Central memory CD4-positive, alpha-beta T cell (primary cell): ENCODE data around the gene KCTD20.
"Not testable (repeated sequence)": the region's sequence is repeated elsewhere in the genome, so short reads cannot be mapped to it uniquely, and the experiment has no call there.

ENCODE experiments used
- DNase-seq: peaks from one replicate; pipeline ENCODE4 v3.0.0; 2022

Gene KCTD20

DNA sequence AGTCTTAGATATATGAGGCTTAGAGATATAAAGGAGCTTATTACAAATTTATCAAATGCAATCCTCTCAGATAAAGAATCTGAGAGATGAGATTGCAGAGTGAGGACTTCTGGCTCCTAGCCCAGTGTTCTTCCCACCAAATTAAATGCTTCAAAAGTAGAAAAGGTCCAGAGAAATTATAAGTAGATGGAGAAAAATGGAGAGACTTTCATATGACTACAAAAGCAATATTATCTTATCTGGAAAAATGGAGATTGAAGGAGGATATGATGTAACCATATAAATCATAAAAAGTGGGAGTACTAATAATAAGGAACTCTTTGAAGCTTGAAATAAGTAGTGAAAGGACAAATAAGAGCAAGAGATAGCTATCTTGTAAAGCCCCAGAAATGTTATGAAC, 2.8 kb downstream of the KCTD20 start:
- no peak for DNase-seq

DNA sequence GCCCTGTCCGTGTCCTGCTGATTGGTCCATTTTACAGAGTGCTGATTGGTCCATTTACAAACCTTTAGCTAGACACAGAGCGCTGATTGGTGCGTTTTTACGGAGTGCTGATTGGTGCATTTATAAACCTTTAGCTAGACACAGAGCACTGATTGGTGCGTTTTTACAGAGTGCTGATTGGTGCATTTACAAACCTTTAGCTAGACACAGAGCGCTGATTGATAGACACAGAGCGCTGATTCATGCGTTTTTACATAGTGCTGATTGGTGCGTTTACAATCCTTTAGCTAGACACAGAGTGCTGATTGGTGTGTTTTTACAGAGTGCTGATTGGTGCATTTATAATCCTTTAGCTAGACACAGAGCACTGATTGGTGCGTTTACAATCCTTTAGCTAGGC, 6.4 kb downstream of the KCTD20 start:
- not testable (repeated sequence) for DNase-seq

DNA sequence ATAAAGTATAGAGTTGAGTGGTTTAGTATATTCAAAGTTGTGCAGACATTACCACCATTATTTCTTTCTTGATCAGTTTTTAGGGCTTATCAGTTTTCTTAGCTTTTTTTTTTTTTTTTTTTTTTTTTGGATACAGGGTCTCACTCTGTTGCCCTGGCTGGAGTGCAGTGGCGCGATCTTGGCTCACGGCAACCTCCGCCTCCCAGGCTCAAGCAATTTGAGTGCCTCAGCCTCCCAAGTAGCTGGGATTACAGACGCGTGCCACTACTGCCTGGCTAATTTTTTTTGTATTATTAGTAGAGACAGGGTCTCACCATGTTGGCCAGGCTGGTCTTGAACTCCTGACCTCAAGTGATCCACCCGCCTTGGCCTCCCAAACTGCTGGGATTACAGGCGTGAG, 10.1 kb downstream of the KCTD20 start:
- not testable (repeated sequence) for DNase-seq

DNA sequence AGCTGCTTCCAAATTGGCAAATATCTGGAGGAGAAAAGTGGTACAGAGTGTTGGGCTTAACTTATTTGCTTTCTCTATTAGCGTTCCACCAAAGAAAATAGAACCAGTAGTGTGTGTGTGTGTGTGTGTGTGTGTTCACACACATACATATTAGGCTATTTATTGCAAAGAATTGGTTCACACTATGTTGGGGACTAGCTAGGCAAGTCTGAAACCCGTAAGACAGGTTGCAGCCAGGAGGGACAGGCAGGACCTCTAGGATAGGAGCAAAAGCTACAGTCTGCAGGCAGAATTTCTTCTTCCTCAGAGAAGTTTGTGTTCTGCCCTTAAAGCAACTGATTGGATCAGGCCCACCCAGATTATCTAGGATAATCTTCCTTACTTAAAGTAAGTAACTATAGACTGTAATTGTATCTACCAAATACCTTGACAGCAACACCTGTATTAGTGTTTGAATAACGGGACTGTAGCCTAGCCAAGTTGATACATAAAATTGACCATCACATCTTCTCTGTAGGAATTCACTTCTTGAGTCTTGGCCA, 12.8 kb downstream of the KCTD20 start:
- no peak for DNase-seq

DNA sequence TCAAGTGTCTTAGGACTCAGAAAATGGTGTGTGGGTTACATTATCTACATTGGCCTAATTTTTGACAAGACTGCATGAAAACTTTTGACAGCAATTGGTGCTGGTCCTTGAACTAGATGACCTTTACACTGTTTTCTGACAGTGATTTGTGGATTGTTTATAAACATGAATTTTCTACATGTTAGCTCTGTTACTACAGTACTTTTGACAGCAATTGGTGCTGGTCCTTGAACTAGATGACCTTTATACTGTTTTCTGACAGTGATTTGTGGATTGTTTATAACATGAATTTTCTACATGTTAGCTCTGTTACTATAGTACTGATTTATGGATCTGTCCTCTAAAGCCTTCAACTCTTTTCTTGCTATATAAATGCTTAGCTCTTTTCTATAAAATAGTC, 16.7 kb downstream of the KCTD20 start:
- DNase-seq: no peak

DNA sequence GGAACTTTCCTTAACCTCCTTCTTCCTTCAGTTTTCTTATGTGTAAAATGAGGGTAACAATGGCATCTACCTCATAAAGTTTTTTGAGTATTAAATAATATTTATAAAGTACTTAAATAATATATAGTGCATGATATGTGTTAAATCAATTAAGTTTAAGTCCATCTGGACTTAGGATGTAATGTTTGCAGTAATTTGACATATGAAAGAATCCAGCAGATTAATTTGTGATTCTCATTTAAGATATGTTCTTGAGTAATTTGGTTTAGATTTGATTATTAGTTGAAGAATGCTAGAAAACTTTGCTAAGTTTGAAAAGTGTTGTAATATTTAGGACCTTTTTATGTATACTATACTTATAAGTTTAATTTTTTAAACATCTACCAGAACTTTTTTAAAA, 18.1 kb downstream of the KCTD20 start:
- DNase-seq: no peak

DNA sequence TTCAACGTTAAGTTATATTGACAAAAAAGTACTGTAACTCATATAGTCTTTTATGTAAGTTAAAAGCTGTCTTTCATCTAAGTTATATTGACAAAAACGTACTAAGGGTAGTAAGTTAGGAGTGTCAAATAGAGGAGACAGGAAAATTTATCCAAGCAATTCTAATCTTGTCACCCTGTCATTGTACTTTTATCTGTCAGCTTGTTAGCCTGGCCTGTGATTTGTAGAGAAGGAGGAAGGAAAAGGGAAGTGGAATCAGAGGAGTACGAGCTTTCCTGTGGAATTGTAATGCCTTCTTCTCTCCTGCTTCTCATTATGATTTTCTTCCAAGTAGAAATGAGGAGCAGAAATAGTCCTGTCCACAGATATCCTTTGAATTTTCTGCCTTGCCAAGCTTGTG, 18.8 kb downstream of the KCTD20 start:
- no peak for DNase-seq

DNA sequence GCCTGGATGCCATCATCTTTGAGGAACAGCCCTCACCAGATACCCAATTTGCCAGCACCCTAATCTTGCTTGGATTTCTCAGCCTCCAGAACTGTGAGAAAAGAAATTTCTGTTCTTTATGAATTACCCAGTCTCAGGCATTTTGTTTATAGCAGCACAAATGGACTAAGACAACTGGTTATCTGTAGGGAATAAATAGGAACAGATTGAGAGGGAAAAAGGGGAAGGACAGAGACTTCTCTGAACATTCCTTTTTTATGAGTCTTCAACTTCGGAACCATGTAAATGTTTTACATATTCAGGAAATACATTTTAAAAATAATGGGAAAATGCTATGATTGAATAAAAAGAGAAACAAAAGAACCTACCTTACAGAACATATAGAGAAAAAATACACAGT, 20.9 kb downstream of the KCTD20 start:
- no peak for DNase-seq

DNA sequence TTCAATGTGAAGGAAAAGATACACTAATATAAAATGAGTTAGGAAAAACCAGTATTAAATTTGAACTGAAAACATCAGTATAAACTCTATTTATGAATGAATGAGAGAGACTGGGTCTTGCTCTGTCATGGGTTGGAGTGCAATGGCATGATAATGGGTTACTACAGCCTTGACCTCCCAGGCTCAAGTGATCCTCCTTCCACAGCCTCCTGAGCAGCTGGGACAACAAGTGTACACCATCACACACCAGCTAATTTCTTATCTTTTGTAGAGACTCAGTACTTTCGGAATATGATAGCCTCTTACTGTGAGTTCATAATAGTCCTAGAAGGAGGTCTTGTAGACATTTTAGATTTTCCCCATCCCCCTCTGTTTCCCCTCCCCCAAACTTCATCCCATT, 21.4 kb downstream of the KCTD20 start:
- DNase-seq: no peak

DNA sequence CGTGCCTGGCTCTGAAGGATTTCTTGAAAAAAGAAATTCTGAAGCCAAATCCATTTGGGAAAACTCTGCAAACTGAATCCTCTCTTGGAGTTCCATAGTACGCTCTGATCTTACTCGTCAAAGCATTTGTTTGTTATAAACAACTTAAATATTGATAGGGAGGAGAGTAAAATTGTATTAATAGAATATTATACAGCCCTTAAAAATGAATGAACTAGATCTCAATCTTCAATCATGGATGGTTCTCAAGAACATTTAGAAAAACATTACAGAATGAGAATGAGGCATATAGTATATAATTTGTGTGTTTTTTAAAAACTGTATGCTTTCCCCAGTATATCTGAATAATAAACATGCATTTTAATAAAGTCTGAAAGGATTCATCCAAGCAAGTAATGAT, 24.8 kb downstream of the KCTD20 start:
- no peak for DNase-seq

DNA sequence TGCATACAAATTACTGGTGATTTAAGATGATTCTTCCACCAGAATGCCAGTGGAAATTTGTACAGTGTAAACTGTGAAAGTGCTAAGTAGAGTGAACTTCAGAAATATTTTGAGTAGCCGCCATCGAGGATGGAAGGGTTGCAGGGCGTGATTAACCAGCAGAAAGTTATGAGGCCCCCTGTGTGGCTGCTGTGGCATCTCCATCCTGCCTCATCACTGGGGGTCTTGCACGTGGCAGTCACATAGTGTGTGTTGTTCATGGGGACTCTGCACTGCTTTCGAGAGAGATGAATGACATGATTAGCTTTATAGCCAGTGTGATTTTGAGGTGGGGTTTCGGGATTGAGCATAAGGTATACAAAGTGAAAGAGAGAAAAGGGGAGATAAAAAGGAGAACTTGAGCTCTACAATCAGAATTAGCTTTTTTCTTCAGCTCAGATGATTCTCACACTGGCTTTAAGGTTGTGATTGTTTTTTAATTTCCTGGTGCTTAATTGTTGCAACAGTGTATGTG, 26.4 kb downstream of the KCTD20 start:
- no peak for DNase-seq

DNA sequence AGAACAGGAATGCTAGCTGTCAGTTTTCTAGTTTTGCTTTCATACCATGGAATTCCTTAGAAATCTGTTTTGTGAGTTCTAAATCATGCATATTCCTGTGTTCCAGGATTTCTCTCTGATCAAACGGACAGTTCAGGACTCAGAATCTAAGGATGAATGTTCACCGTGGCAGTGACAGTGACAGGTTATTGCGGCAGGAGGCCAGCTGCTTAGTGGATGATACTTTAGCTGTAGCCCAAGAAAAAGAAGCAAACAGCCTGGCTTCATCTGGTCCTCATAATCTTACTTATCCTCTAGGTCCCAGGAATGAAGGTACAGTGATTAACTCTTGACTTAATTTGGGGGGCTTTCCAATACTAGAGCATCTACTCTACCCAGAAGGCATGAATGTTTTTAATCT, 27.1 kb downstream of the KCTD20 start:
- DNase-seq: no peak

DNA sequence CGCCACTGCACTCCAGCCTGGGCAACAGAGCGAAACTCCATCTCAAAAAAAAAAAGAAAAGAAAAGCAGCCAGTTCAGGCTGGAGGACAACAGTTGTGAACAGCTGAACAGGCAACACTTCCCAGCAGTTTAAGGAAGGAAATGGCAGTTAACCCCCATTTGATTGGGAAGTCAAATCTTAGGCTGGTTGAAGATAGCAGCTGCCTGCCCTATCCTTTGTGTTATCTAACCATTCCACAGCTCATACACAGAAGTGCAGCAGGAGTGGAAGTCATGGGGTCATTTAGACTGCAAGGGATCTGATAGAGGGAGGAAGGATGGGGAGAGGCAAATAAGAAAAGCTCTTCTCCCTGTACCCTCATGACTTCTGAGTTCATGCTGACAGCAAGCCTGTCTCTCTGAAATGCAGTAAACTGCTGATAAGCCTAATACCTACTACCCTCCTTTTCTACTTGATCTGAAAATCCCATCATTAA, 35.3 kb downstream of the KCTD20 start:
- DNase-seq: no peak

DNA sequence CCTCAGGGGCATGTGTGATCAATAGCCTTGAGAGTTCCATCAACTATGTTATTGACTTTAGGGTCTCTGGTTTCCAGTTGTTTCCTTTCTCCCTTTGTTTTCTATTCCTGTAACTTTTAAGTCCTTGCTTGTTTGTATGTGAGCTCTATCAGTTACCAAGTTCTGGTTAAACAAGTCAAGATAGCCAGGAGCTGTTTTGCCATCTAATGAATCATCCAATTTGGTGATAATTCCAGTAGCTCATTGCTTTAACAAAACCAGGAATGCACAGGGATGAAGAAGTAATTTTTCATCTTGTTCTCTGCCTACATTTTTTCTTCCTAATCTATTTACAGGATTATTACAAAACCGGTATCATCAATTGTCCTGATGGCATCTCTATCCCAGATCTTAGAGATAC, 36.5 kb downstream of the KCTD20 start:
- no peak for DNase-seq

DNA sequence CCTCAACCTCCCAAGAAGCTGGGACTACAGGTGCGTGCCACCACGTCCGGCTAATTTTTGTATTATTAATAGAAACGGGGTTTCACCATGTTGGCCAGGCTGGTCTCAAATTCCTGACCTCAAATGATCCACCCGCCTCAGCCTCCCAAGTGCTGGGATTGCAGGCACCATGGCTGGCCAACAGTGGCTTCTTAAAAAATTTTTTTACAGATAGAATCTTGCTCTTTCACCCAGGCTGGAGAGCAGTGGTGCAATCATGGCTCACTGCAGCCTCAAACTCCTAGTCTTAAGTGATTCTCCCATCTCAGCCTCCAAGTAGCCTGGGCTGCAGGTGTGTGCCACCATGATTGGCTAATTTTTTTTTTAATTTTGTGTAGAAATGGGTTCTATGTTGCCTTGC, 40.5 kb downstream of the KCTD20 start:
- not testable (repeated sequence) for DNase-seq

DNA sequence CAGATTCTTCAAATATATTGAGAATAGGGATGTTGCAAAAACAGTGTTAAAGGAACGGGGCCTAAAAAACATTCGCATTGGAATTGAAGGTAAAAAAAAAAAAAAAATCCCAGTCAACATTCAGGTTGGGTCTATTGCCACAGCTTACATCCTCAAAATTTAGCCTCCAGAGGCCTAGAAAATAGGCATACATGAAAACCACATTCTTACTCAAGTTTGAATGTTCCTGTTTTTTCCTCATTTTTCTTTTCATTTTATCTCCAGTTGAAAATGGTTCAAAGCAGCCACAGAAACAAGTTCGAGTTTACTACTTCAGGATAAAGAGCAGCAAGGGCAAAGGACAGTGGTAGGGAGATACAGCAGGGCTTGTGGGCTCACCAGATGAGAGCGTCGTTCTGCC, 41.9 kb downstream of the KCTD20 start:
- DNase-seq: no peak

DNA sequence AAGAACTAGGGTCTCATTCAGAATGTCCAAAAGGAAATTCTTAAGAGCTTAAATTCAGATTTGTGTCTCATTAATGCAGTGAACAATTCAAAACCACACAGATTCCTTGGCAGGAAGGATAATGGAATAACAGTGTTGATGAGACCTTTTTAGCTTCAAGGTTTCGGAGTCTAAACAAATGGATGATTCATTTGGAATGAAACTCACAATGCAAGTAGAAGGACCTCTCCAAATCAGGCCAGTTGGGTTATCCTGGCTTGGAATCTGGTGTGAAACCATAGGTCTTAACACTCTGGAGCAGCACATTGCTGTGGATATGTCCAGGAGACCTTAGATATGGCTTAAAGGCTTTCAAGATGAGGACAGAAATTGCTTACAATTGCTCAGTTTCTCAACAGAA, 44.9 kb downstream of the KCTD20 start:
- no peak for DNase-seq

DNA sequence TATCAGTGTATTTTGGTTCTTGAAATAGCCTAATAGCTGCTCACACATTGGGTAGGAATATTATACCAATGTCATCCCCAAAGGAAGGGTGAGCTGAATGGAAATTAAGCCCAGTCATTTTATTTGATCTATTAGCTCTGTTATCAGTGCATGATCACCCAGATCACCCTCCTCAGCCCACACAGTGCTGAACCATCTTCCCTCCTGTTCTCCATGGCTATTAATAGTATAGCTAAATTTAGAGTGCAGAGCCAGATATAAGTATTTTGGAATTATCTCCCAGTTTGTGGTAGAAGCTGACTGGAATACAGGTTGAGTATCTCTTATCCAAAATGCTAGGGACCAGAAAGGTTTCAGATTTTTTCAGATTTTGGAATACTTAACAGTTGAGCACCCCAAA, 45.4 kb downstream of the KCTD20 start:
- DNase-seq: no peak

DNA sequence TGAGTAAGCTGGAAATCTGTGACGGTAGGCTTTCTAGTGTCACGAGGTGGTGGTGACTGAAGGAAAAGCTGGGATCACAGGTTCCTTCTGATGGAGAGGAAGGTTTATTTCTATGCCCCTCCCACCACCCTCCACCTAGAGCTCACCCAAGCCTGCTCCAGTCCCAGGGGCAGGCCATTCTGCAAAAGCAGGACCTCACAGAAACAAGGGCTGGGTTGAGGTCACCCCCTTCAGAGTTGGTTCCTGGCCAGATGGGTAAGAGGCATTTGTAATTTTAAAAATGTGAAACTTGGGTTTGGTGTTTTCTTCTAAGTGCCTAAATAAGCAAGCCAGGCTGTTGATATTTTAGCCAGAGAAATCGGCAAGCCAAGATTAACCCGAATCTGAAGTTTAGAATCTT, 46.6 kb downstream of the KCTD20 start:
- DNase-seq: no peak

DNA sequence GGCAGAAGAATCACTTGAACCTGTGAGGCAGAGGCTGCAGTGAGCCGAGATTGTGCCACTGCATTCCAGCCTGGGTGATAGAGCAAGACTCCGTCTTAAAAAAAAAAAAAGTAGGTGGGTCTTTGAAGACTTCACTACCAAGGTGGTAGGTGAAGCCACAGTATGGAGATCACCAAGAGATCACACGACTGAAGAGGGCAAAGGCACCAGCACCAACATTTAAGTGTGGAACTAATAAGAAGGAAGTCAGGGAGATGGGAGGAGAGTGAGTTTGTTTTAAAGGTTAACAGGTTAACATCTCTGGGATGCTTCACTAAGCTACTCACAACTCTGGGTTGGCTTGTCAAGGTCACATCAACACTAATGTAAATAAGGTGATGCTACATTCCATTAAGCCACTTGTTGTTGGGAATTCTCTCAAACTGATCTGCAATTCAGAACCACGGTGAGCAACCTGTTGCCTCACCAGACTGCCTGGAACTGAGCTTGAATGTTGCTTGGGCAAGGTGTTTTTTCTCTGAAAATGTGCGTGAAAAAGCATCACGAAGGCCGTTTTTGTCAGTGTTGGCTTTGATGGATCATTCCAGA, 48.7 kb downstream of the KCTD20 start:
- DNase-seq: no peak

DNA sequence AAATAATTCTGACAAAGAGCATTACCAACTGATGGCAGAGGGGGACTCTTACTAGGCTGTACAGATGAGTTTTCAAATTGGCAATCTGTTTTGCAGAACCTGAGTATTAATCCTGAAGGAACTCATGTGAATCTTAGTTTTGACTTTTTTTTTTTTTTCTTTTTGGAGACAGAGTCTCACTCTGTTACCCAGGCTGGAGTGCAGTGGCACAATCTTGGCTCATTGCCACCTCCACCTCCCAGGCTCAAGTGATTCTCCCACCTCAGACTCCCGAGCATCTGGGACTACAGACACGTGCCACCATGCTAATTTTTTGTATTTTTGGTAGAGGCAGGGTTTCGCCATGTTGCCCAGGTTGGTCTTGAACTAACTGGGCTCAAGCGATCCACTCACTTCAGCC, 49.3 kb downstream of the KCTD20 start:
- no peak for DNase-seq

DNA sequence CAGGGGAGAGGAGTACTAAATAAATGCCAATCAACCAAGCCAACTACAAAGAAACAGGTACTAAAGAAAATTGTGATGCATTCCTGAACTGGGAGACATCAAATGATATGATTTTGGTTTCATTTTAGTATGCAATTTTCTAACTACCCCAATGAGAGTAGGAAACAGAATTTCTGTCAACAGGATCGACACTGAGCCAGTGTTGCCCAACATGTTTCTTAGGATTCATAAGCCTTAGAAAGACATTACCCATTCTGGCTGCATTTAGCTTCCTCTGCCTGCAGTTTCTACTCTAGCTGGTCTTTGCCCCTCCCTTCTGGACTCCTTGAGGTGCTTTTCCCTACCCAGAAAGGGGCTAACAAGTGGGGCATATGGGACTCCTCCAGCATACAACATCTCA, 49.8 kb downstream of the KCTD20 start:
- DNase-seq: no peak

DNA sequence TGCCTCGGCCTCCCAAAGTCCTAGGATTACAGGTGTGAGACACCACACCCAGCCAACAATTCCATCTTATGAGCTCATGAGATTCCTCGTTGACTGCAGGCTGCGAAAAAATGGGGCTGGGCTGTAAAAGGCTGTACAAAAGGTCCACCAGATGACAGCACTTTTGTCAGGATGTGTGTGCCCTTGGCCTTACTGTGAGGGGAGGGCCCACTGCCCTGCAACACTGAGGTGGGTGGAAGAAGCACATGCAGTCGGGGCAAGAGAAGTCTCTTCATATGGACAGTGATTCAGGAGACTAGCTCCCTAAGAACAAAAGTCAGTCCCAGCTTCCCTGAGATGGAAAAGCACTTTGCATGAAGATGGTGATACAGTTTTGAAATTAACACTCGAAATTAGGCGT, 50.5 kb downstream of the KCTD20 start:
- DNase-seq: no peak

DNA sequence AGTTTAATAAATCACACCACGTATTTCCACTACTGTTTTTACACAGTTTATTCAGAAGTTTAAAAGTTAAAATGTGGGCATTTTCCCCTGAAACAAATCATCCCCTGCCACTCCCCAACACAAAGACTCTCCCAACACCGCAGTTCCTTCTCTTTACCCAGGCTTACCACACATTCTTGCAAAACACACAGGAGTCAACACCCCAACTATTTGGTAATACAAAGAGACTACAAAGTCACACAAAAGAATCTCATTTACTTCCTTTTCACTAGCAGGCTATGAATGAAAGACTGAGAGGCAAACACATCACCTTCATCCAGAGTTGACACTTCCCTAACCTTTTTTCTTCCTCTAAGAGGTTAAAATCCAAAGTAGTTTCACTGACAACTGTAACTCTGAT, 51.1 kb downstream of the KCTD20 start:
- no peak for DNase-seq

DNA sequence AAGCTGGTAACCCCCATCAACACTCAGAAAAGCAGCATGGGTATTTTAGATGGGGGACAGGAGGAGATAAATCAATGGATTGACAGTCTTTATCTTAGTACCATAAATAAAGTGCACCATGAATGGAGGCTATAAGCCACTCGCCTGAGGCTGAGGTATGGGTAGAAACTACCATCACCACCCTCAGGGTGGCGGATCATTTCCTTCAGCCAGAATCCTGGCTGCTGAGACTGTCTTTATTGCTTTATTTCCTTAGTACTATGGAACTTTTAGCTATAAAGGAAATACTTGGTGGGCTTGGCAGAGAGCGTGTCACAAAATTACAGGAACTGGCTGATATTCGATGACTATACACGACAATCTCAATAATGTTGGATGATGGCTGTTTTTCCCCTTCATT, 52.3 kb downstream of the KCTD20 start:
- no peak for DNase-seq
